K562 (cell line): ENCODE data around the gene OR2V1. TPM values are rescaled to one million over a fixed set of nuclear protein-coding genes. Genes with fewer than 3 reads are reported as not detected.

Experiments used
- ADNP ChIP-seq: fragments of 200-800 bp; sonication (Bioruptor generic); IDR thresholded peaks from 2 replicates; pipeline ENCODE4 v1.6.1; 2016; ENCODE audit warnings: missing genetic modification characterization, missing compliant biosample characterization
- CBFA2T3 ChIP-seq: fragments of 450-650 bp; IDR thresholded peaks from 2 replicates; pipeline ENCODE4 v1.6.1; 2017
- CBX3 ChIP-seq, 2 experiments: IDR thresholded peaks; 1 replicate in 1 of 2; 2 replicates in 1 of 2; pipeline ENCODE4 v1.6.1; 2012; ENCODE audit warnings: inconsistent platforms in 2 of 2, low read length in 2 of 2, borderline replicate concordance in 1 of 2, control low read depth in 1 of 2
- CSDE1 ChIP-seq, 2 experiments: fragments of 450-650 bp; IDR thresholded peaks; 2 replicates each; pipeline ENCODE4 v1.6.1; 2016; ENCODE audit warnings: mild to moderate bottlenecking in 1 of 2
- DNMT1 ChIP-seq: fragments of 450-650 bp; IDR thresholded peaks from 2 replicates; pipeline ENCODE4 v1.6.1; 2016; ENCODE audit warnings: antibody characterized with exemption, mild to moderate bottlenecking
- EP400 ChIP-seq: fragments of 450-650 bp; IDR thresholded peaks from 2 replicates; pipeline ENCODE4 v1.6.1; 2017; ENCODE audit warnings: antibody characterized with exemption, mild to moderate bottlenecking, moderate library complexity
- IFI16 ChIP-seq: fragments of 250-450 bp; sonication (Bioruptor Pico); IDR thresholded peaks from 2 replicates; pipeline ENCODE4 v2.1.2; 2022; ENCODE audit warnings: mild to moderate bottlenecking, inconsistent platforms
- MAFK ChIP-seq: IDR thresholded peaks from 2 replicates; pipeline ENCODE4 v1.6.1; 2011; ENCODE audit warnings: low read length, improper control_type of control experiment
- MTA2 ChIP-seq: fragments of 450-650 bp; IDR thresholded peaks from 2 replicates; pipeline ENCODE4 v1.6.1; 2016; ENCODE audit warnings: low read depth
- NCOA2 ChIP-seq, 2 experiments: fragments of 450-650 bp; IDR thresholded peaks; 2 replicates each; pipeline ENCODE4 v1.6.1; 2018; ENCODE audit warnings: mild to moderate bottlenecking in 2 of 2, moderate library complexity in 1 of 2; ENCODE audit not compliant: partially characterized antibody in 2 of 2
- NFE2 ChIP-seq: IDR thresholded peaks from 2 replicates; pipeline ENCODE4 v1.6.1; 2014; ENCODE audit warnings: antibody characterized with exemption, low read depth
- PHB2 ChIP-seq: fragments of 450-650 bp; IDR thresholded peaks from 2 replicates; pipeline ENCODE4 v1.6.1; 2017; ENCODE audit warnings: low read depth
- POLR3A ChIP-seq: IDR thresholded peaks from 2 replicates; pipeline ENCODE4 v1.6.1; 2011; ENCODE audit warnings: borderline replicate concordance, mild to moderate bottlenecking, moderate library complexity; ENCODE audit not compliant: insufficient read length, insufficient read depth; ENCODE audit errors: extremely low read depth
- RBBP5 ChIP-seq: fragments of 200-600 bp; sonication (generic); IDR thresholded peaks from 2 replicates; pipeline ENCODE4 v1.6.1; 2012; ENCODE audit warnings: borderline replicate concordance, mild to moderate bottlenecking, low read length, control low read depth, inconsistent platforms; ENCODE audit not compliant: insufficient read depth, poor library complexity, severe bottlenecking
- RBFOX2 ChIP-seq: fragments of 200-400 bp; formaldehyde crosslinking; IDR thresholded peaks from 2 replicates; pipeline ENCODE4 v1.6.1; 2017; ENCODE audit warnings: low read depth, mild to moderate bottlenecking, low read length, moderate library complexity
- RBM25 ChIP-seq: fragments of 200-400 bp; formaldehyde crosslinking; IDR thresholded peaks from 2 replicates; pipeline ENCODE4 v1.6.1; 2018; ENCODE audit warnings: low read length, low read depth, moderate library complexity; ENCODE audit not compliant: severe bottlenecking
- RHOXF2B ChIP-seq: fragments of 250-450 bp; sonication (Bioruptor Pico); conservative IDR thresholded peaks from 2 replicates; pipeline ENCODE4 v1.5.1; 2021
- SMAD4 ChIP-seq: fragments of 250-450 bp; sonication (Bioruptor Pico); conservative IDR thresholded peaks from 2 replicates; pipeline ENCODE4 v1.8.0; 2021; ENCODE audit warnings: inconsistent platforms, mild to moderate bottlenecking, moderate library complexity
- TCF3 ChIP-seq: sonication (generic); formaldehyde crosslinking; IDR thresholded peaks from 2 replicates; pipeline ENCODE4 v1.4.0; 2020; ENCODE audit warnings: mild to moderate bottlenecking, missing genetic modification reagents
- TEAD4 ChIP-seq, 2 experiments: sonication (generic) in 1 of 2; formaldehyde crosslinking in 1 of 2; IDR thresholded peaks; 2 replicates each; pipeline versions ENCODE4 v1.6.1 to v1.8.0; 2012 to 2022; ENCODE audit warnings: borderline replicate concordance in 1 of 2, inconsistent platforms in 1 of 2, low read length in 1 of 2, mild to moderate bottlenecking in 1 of 2, missing genetic modification reagents in 1 of 2
- TOE1 ChIP-seq, 2 experiments: fragments of 450-650 bp in 1 of 2; sonication (generic) in 1 of 2; formaldehyde crosslinking in 1 of 2; IDR thresholded peaks; 2 replicates each; pipeline versions ENCODE4 v1.7.1 to v1.8.0; 2016 to 2022; ENCODE audit warnings: borderline replicate concordance in 2 of 2, mild to moderate bottlenecking in 2 of 2, antibody characterized with exemption in 1 of 2, inconsistent platforms in 1 of 2, low read depth in 1 of 2, missing genetic modification reagents in 1 of 2, moderate library complexity in 1 of 2
- ZNF3 ChIP-seq: fragments of 250-450 bp; sonication (Bioruptor Pico); IDR thresholded peaks from 2 replicates; pipeline ENCODE4 v1.5.0; 2021; ENCODE audit warnings: mild to moderate bottlenecking, moderate library complexity
- polyA plus RNA-seq, 8 experiments: library from polyadenylated mRNA; depleted of rRNA in 4 of 8; stranded (reverse) in 5 of 8; unstranded in 3 of 8; fragments of >200 nt; fragmentation: Nextera tagmentation in 2 of 8; fragmentation: Illumina TruSeq in 1 of 8; extraction: Ambion mirVana in 2 of 8; extraction: Trizol in 1 of 8; gene quantifications; 2 replicates each; pipeline versions ENCODE4 v1.2.1 to v1.2.3, GENCODE V29; 2011 to 2014; ENCODE audit warnings: inconsistent platforms in 1 of 8, missing spikeins in 1 of 8
- total RNA-seq, 7 experiments: library from RNA; depleted of rRNA in 6 of 7; stranded (reverse); fragments of >200 nt in 6 of 7; fragmentation: Illumina TruSeq in 2 of 7; extraction: Trizol in 2 of 7; gene quantifications; 2 replicates each; pipeline versions ENCODE4 v1.2.1 to v1.2.3, GENCODE V29; 2011 to 2021; ENCODE audit warnings: low replicate concordance in 1 of 7
- TF ChIP-seq, protein P1 (sequence below): sonication (generic); formaldehyde crosslinking; IDR thresholded peaks from 2 replicates; pipeline ENCODE4 v1.9.0; 2022; ENCODE audit warnings: mild to moderate bottlenecking, missing genetic modification reagents
- TF ChIP-seq, protein P2 (sequence below): fragments of 450-650 bp; IDR thresholded peaks from 2 replicates; pipeline ENCODE4 v1.6.1; 2017; ENCODE audit warnings: mild to moderate bottlenecking, moderate library complexity
- TF ChIP-seq, protein P3 (sequence below): fragments of 250-450 bp; sonication (Bioruptor Pico); IDR thresholded peaks from 2 replicates; pipeline ENCODE4 v1.5.0; 2021
- TF ChIP-seq, protein P4 (sequence below): fragments of 450-650 bp; IDR thresholded peaks from 2 replicates; pipeline ENCODE4 v1.6.1; 2016; ENCODE audit warnings: low read depth, mild to moderate bottlenecking, moderate library complexity

OR2V1 gene
- total and polyA plus RNA-seq, 9 of the 15 experiments (the other 6 are each of a cell fraction or from before 2014, with no cell fraction given), result 0.04 to 0.28 (median 0.15) TPM; not detected in 5

DNA sequence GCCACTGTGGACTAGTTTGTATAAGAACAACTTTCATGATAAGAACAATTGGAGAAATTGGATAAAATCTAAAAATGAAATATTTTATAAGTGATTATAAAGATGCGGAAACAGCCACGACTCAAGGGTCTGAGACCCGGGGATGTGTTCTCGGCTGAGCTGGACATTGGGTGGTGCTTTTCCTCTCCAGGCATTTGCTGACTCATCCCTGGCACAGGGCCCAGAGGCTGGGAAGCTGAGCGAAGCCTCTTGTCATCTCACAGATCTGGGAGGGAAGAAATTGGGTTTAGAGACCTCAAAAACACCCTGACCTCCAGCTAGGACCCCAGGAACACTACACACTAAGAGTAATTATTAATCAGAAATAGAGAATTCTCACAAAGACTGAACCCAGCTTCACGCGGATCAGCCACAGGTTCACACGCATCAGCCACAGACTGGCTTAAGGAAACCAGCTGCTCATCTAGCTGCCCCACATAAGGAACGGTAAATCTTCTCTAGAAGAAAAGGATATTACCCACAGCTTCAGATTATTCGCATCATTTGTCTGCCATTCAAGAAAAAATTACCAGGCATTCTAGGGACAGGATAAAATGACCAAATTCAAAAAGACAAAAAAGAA is 2.8 kb upstream of the OR2V1 start (continued):
- TF ChIP-seq TCF3 (CRISPR knock-in tag), result no peak
- no peak for TF ChIP-seq MTA2
- TF ChIP-seq IFI16 (CRISPR knock-in tag), result no peak
- peak; percentile 77 for TF ChIP-seq RBM25
- no peak for TF ChIP-seq ZNF3 (CRISPR knock-in tag)
- no peak for TF ChIP-seq RBBP5
- TF ChIP-seq, protein P1, sequence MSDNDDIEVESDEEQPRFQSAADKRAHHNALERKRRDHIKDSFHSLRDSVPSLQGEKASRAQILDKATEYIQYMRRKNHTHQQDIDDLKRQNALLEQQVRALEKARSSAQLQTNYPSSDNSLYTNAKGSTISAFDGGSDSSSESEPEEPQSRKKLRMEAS, result no peak
- TF ChIP-seq, protein P2, sequence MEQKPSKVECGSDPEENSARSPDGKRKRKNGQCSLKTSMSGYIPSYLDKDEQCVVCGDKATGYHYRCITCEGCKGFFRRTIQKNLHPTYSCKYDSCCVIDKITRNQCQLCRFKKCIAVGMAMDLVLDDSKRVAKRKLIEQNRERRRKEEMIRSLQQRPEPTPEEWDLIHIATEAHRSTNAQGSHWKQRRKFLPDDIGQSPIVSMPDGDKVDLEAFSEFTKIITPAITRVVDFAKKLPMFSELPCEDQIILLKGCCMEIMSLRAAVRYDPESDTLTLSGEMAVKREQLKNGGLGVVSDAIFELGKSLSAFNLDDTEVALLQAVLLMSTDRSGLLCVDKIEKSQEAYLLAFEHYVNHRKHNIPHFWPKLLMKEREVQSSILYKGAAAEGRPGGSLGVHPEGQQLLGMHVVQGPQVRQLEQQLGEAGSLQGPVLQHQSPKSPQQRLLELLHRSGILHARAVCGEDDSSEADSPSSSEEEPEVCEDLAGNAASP, result no peak
- TF ChIP-seq, protein P3, sequence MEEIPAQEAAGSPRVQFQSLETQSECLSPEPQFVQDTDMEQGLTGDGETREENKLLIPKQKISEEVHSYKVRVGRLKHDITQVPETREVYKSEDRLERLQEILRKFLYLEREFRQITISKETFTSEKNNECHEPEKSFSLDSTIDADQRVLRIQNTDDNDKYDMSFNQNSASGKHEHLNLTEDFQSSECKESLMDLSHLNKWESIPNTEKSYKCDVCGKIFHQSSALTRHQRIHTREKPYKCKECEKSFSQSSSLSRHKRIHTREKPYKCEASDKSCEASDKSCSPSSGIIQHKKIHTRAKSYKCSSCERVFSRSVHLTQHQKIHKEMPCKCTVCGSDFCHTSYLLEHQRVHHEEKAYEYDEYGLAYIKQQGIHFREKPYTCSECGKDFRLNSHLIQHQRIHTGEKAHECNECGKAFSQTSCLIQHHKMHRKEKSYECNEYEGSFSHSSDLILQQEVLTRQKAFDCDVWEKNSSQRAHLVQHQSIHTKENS (CRISPR knock-in tag), result no peak
- TF ChIP-seq CBFA2T3, result no peak
- no peak for TF ChIP-seq CSDE1 (IDR thresholded peaks at IDR 0.05)
- peak; percentile 97 for TF ChIP-seq NFE2
- TF ChIP-seq ADNP (tag), result no peak
- TF ChIP-seq DNMT1, result no peak
- TF ChIP-seq PHB2, result no peak
- TF ChIP-seq CBX3 (IDR thresholded peaks at IDR 0.05; ENCODE audit: borderline replicate concordance in 1 of 2, low read length in 2 of 2), result peak in 1 of 2 experiments; percentile 90; a peak in 1 of 3 replicates
- TF ChIP-seq MAFK, result peak; percentile 93
- peak; percentile 51; the same call in 1 of the 2 replicates for TF ChIP-seq TEAD4 (IDR thresholded peaks at IDR 0.05; ENCODE audit: low read length)
- no peak for TF ChIP-seq TEAD4 (CRISPR knock-in tag; IDR thresholded peaks at IDR 0.05; ENCODE audit: borderline replicate concordance)
- TF ChIP-seq RBFOX2, result no peak
- TF ChIP-seq POLR3A, result no peak
- TF ChIP-seq EP400, result no peak; the same call in 1 of the 2 replicates
- TF ChIP-seq RHOXF2B (CRISPR knock-in tag), result no peak
- TF ChIP-seq NCOA2 (IDR thresholded peaks at IDR 0.05; ENCODE audit: partially characterized antibody in 2 of 2), result no peak
- TF ChIP-seq, protein P4, sequence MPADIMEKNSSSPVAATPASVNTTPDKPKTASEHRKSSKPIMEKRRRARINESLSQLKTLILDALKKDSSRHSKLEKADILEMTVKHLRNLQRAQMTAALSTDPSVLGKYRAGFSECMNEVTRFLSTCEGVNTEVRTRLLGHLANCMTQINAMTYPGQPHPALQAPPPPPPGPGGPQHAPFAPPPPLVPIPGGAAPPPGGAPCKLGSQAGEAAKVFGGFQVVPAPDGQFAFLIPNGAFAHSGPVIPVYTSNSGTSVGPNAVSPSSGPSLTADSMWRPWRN, result no peak
- TF ChIP-seq TOE1 (IDR thresholded peaks at IDR 0.05; ENCODE audit: borderline replicate concordance), result no peak
- no peak for TF ChIP-seq TOE1 (CRISPR knock-in tag; IDR thresholded peaks at IDR 0.05; ENCODE audit: borderline replicate concordance, low read depth)
- TF ChIP-seq SMAD4 (CRISPR knock-in tag), result 0 out of 2 replicates have a peak, but pooled peaks have one; percentile 30
